Fibroblast of mammary gland (primary cell): ENCODE measurements around the gene RAB40C.

Experiments used
- DNase-seq: peaks from one replicate; pipeline ENCODE4 v3.0.0-alpha.2; 2010; ENCODE audit warnings: low read depth
- H3K4me3 ChIP-seq: 2 replicates; pipeline ENCODE4 v1.5.1; 2011; ENCODE audit warnings: low read depth, mild to moderate bottlenecking, low read length, moderate library complexity; ENCODE audit not compliant: control insufficient read depth
- TF ChIP-seq, protein P1 (sequence below): conservative IDR thresholded peaks from 2 replicates; pipeline ENCODE4 v1.5.1; 2011; ENCODE audit warnings: low read depth, low read length, inconsistent platforms; ENCODE audit not compliant: control insufficient read depth, insufficient read depth

RAB40C gene

DNA sequence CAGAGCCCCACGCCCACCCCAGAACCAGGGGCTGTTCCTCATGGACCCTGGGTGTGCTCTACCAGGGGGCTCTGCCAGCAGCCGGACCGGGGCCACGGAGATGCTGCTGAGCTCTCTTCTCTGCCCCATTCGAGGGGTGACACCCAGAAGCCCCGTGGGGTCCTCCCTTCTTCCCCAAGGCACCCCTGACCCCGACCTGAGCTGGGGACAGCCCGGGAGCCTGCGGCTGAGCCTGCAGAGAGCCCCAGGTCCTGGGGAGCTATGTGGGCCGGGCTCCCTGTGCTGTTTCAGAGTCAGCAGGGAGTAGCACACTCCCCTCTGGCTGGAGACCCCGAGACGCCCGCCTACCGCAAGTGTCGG, 30.9 kb upstream of the RAB40C start:
- H3K4me3 ChIP-seq = no peak overlapping the region
- TF ChIP-seq, protein P1, sequence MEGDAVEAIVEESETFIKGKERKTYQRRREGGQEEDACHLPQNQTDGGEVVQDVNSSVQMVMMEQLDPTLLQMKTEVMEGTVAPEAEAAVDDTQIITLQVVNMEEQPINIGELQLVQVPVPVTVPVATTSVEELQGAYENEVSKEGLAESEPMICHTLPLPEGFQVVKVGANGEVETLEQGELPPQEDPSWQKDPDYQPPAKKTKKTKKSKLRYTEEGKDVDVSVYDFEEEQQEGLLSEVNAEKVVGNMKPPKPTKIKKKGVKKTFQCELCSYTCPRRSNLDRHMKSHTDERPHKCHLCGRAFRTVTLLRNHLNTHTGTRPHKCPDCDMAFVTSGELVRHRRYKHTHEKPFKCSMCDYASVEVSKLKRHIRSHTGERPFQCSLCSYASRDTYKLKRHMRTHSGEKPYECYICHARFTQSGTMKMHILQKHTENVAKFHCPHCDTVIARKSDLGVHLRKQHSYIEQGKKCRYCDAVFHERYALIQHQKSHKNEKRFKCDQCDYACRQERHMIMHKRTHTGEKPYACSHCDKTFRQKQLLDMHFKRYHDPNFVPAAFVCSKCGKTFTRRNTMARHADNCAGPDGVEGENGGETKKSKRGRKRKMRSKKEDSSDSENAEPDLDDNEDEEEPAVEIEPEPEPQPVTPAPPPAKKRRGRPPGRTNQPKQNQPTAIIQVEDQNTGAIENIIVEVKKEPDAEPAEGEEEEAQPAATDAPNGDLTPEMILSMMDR = no peak
- no peak for DNase-seq

DNA sequence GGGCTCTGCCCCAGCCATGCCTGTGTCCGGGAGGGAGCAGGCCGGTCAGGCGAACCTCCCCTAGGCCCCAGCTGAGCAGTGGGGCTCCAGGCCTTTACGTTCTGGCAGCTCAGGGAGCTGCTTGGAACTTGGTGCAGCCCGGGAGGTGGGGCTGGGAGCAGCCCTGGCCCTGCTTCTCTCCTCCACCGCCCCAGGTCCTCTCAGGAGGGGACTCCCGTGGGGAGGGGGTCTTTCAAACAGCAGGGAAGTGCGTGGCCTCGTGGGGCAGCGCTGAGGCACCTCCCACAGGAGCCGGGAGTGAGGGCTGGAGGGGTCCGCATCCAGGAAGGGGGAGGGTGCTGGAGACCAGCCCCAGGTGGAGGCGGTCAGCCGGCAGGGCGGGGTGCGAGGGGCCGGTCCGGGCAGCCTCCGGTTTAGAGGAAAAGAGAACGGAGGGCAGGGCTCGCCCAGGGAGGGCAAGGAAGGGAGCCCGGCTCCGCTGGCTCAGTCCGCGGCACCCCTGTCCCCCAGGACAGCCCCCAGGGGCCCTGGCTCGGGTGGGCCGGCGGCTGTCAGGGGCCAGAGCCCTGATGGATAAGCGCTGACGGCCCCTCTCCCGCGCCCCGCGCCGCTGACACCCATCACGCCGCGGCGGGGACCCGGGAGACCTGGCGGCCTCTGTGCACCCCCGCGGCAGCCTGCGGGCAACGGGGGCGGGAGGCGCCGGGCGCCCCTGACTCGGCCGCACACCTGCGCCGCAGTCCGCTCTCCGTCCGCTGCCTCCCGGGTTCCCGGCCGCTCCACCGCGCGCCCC, 30.3 kb upstream of the RAB40C start:
- no peak overlapping the region for H3K4me3 ChIP-seq
- DNase-seq = no peak
- TF ChIP-seq, protein P1 = no peak

DNA sequence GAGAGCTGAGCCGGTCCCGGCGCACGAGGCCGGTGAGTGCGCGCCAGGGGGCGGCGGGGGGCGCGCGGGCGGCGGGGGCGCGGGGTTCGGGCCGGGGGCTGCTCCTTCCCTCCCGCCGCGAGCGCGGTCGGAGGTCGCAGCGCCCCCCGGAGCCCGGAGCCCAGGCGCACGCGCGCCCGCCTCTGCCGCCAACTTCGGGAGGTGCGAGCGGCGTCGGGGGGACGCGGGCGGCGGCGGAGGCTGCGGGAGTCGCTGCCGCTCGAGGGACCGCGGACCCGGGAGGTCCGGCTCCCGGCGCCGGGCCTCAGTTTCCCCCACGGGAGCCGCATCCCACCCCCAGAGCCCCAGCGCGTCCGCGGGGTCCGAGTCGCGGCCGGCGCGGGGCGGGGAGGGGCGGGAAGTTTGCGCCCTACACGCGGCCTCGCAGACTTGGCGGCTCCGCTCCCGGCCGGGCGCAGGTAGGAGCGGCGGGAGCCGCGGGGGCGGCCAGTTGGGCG, 29.6 kb upstream of the RAB40C start, which contains the start of gene PRR35:
Gene PRR35 (plus strand): TSS at position 191 of the 497 bp plus-strand sequence. CDS start 2,901 bp downstream, outside the sequence.
- no peak within 1 kb of the TSS for H3K4me3 ChIP-seq
- DNase-seq = no peak
- TF ChIP-seq, protein P1 = no peak

DNA sequence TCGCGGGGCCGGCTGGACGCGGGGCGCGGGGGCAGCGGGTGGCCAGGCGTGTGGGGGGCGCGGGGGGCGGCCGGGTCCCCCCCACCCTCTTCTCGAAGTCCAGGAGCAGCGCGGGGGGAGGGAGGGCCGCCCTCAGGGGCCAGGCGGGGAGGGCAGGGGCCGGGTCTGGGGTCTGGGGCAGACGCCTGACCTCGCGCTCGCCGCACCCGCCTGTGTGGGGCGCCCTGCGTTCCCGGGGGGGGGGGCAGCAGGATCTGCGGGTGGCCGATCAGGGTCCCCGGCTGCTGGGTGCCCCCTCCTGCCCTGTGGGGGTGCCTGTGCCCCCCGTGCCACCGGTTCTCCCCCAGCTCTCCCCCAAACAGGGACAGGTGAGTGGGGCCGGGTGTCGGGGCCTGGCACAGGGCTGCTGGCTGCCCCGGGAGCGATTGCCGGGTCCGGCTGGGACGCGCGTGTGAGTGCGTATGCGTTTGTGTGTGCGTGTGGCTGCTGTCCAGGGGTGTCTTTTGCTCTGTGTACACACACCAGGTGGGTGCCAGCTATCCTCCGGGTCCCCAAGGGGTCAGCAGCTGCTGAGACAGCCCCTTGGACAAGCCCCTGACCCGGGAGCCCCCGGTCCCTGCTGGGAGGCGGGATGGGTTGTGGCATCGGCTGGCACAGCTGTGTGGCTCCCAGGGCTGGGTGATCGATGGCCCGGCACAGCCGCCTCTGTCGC, 29.0 kb upstream of the RAB40C start:
- DNase-seq = no peak

DNA sequence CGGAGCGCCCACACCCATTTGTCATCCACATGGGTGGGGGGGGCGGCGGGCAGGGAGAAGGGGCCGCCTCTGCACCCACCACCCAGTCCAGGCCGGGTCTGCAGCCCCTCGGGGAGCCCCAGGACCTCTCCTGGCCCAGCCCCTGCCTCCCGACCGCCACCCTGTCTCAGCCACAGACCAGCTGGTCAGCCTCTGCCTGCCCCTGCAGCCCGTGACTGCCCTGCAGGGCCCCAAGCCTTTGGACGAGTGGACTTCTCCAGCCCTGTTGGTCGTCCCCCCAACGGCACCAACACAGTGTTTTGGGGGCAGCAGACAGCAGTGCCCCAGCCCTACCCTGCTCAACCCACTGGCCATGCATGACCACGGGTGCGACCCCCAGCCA, 28.5 kb upstream of the RAB40C start:
- DNase-seq = no peak

More for the DNA sequence above, 29.0 kb upstream of the RAB40C start:
- no peak overlapping the region for H3K4me3 ChIP-seq
- TF ChIP-seq, protein P1 = no peak

More for the DNA sequence above, 28.5 kb upstream of the RAB40C start:
- TF ChIP-seq, protein P1 = no peak
- no peak overlapping the region for H3K4me3 ChIP-seq
